GM12878 (cell line): ENCODE data around the gene MYO1C. TPM values are rescaled to one million over a fixed set of nuclear protein-coding genes. Genes with fewer than 3 reads are reported as not detected.

Experiments
- BACH1 ChIP-seq: fragments of 450-650 bp; IDR thresholded peaks from 2 replicates; pipeline ENCODE4 v1.6.1; 2017; ENCODE audit warnings: mild to moderate bottlenecking, borderline replicate concordance
- BHLHE40 ChIP-seq, 2 experiments: fragments of 450-650 bp in 1 of 2; IDR thresholded peaks; 2 replicates each; pipeline ENCODE4 v1.6.1; 2011 to 2017; ENCODE audit warnings: low read depth in 2 of 2, borderline replicate concordance in 1 of 2, improper control_type of control experiment in 1 of 2, low read length in 1 of 2, mild to moderate bottlenecking in 1 of 2
- CBFB ChIP-seq: IDR thresholded peaks from 2 replicates; pipeline ENCODE4 v1.6.1; 2016; ENCODE audit warnings: antibody characterized with exemption, low read depth
- CBX5 ChIP-seq: sonication (generic); IDR thresholded peaks from 2 replicates; pipeline ENCODE4 v1.6.1; 2016; ENCODE audit warnings: low read depth, moderate library complexity, mild to moderate bottlenecking, inconsistent platforms
- CREB1 ChIP-seq: IDR thresholded peaks from 2 replicates; pipeline ENCODE4 v1.6.1; 2012; ENCODE audit warnings: low read depth, mild to moderate bottlenecking, inconsistent platforms
- CREM ChIP-seq: IDR thresholded peaks from 2 replicates; pipeline ENCODE4 v1.6.1; 2014; ENCODE audit warnings: antibody characterized with exemption, low read depth
- DPF2 ChIP-seq: fragments of 450-650 bp; IDR thresholded peaks from 2 replicates; pipeline ENCODE4 v1.6.1; 2017; ENCODE audit warnings: mild to moderate bottlenecking
- EED ChIP-seq: sonication (generic); IDR thresholded peaks from 2 replicates; pipeline ENCODE4 v1.6.1; 2016; ENCODE audit warnings: antibody characterized with exemption, low read depth
- EGR1 ChIP-seq, 2 experiments: IDR thresholded peaks; 1 replicate in 1 of 2; 2 replicates in 1 of 2; pipeline ENCODE4 v1.6.1; 2011 to 2012; ENCODE audit warnings: low read depth in 2 of 2, low read length in 2 of 2, borderline replicate concordance in 1 of 2, mild to moderate bottlenecking in 1 of 2, moderate library complexity in 1 of 2
- EP300 ChIP-seq, 2 experiments: fragments of 150-350 bp in 1 of 2; IDR thresholded peaks; 2 replicates each; pipeline ENCODE4 v1.6.1; 2011 to 2012; ENCODE audit warnings: low read depth in 2 of 2, low read length in 2 of 2, borderline replicate concordance in 1 of 2, improper control_type of control experiment in 1 of 2, inconsistent platforms in 1 of 2; ENCODE audit not compliant: control insufficient read depth in 1 of 2
- EZH2 ChIP-seq: IDR thresholded peaks from 2 replicates; pipeline ENCODE4 v1.6.1; 2012; ENCODE audit warnings: low read depth, mild to moderate bottlenecking, control low read depth, inconsistent platforms, low read length, borderline replicate concordance; ENCODE audit not compliant: control insufficient read depth
- IKZF1 ChIP-seq: fragments of 450-650 bp; conservative IDR thresholded peaks from 2 replicates; pipeline ENCODE4 v1.6.1; 2017; ENCODE audit warnings: antibody characterized with exemption, mild to moderate bottlenecking
- IKZF2 ChIP-seq, 2 experiments: fragments of 450-650 bp; IDR thresholded peaks; 2 replicates each; pipeline ENCODE4 v1.6.1; 2017; ENCODE audit warnings: mild to moderate bottlenecking in 2 of 2, moderate library complexity in 2 of 2
- LARP7 ChIP-seq: fragments of 450-650 bp; IDR thresholded peaks from 2 replicates; pipeline ENCODE4 v1.6.1; 2017; ENCODE audit warnings: mild to moderate bottlenecking
- MTA2 ChIP-seq: fragments of 450-650 bp; IDR thresholded peaks from 2 replicates; pipeline ENCODE4 v1.6.1; 2016; ENCODE audit warnings: low read depth, mild to moderate bottlenecking, moderate library complexity
- MXI1 ChIP-seq: fragments of 150-350 bp; IDR thresholded peaks from 2 replicates; pipeline ENCODE4 v1.6.1; 2011; ENCODE audit warnings: low read depth, mild to moderate bottlenecking, inconsistent platforms, low read length, improper control_type of control experiment
- NFIC ChIP-seq: IDR thresholded peaks from 2 replicates; pipeline ENCODE4 v1.6.1; 2012; ENCODE audit warnings: low read depth, mild to moderate bottlenecking, inconsistent platforms, low read length, moderate library complexity
- NR2F1 ChIP-seq: fragments of 450-650 bp; conservative IDR thresholded peaks from 2 replicates; pipeline ENCODE4 v1.6.1; 2017; ENCODE audit warnings: mild to moderate bottlenecking
- POLR2A ChIP-seq: IDR thresholded peaks from 2 replicates; pipeline ENCODE4 v1.6.1; 2011; ENCODE audit warnings: low read depth, mild to moderate bottlenecking, low read length
- POLR2AphosphoS2 ChIP-seq: IDR thresholded peaks from 2 replicates; pipeline ENCODE4 v1.6.1; 2011; ENCODE audit warnings: low read depth, mild to moderate bottlenecking, low read length, improper control_type of control experiment, moderate library complexity
- POLR2AphosphoS5 ChIP-seq: IDR thresholded peaks from 2 replicates; pipeline ENCODE4 v1.6.1; 2011; ENCODE audit warnings: mild to moderate bottlenecking, low read length, inconsistent platforms
- RFX5 ChIP-seq: IDR thresholded peaks from 2 replicates; pipeline ENCODE4 v1.6.1; 2011; ENCODE audit warnings: low read depth, low read length, improper control_type of control experiment
- RUNX3 ChIP-seq: IDR thresholded peaks from 2 replicates; pipeline ENCODE4 v1.6.1; 2012; ENCODE audit warnings: low read length, inconsistent platforms
- SMARCA5 ChIP-seq: fragments of 450-650 bp; IDR thresholded peaks from 2 replicates; pipeline ENCODE4 v1.6.1; 2017; ENCODE audit warnings: mild to moderate bottlenecking
- SMC3 ChIP-seq: IDR thresholded peaks from 2 replicates; pipeline ENCODE4 v1.6.1; 2011; ENCODE audit warnings: low read length, improper control_type of control experiment, borderline replicate concordance
- SP1 ChIP-seq: IDR thresholded peaks from one replicate; pipeline ENCODE4 v1.6.1; 2011; ENCODE audit warnings: low read depth, low read length
- SREBF1 ChIP-seq: IDR thresholded peaks from 2 replicates; pipeline ENCODE4 v1.6.1; 2012; ENCODE audit warnings: mild to moderate bottlenecking, low read length
- TAF1 ChIP-seq: IDR thresholded peaks from 2 replicates; pipeline ENCODE4 v1.6.1; 2011; ENCODE audit warnings: mild to moderate bottlenecking, low read depth, low read length, borderline replicate concordance
- TCF12 ChIP-seq: IDR thresholded peaks from 2 replicates; pipeline ENCODE4 v1.6.1; 2011; ENCODE audit warnings: low read depth, mild to moderate bottlenecking, low read length
- TCF3 ChIP-seq: IDR thresholded peaks from 2 replicates; pipeline ENCODE4 v1.6.1; 2012; ENCODE audit warnings: low read depth, mild to moderate bottlenecking, low read length, borderline replicate concordance; ENCODE audit not compliant: insufficient read depth
- TCF7 ChIP-seq: IDR thresholded peaks from 2 replicates; pipeline ENCODE4 v1.6.1; 2014; ENCODE audit warnings: antibody characterized with exemption, borderline replicate concordance
- WRNIP1 ChIP-seq: IDR thresholded peaks from 2 replicates; pipeline ENCODE4 v1.6.1; 2011; ENCODE audit warnings: low read depth, low read length, improper control_type of control experiment, borderline replicate concordance
- YY1 ChIP-seq: IDR thresholded peaks from 2 replicates; pipeline ENCODE4 v1.6.1; 2011; ENCODE audit warnings: low read depth, mild to moderate bottlenecking, low read length
- ZNF207 ChIP-seq: fragments of 450-650 bp; IDR thresholded peaks from 2 replicates; pipeline ENCODE4 v1.6.1; 2014; ENCODE audit warnings: antibody characterized with exemption, mild to moderate bottlenecking, borderline replicate concordance
- ZZZ3 ChIP-seq: IDR thresholded peaks from 2 replicates; pipeline ENCODE4 v1.6.1; 2011; ENCODE audit warnings: low read depth; ENCODE audit not compliant: control insufficient read depth, insufficient read length
- polyA plus RNA-seq, 11 experiments: library from polyadenylated mRNA; depleted of rRNA in 4 of 11; unstranded in 6 of 11; stranded (reverse) in 5 of 11; fragments of >200 nt; fragmentation: Nextera tagmentation in 4 of 11; fragmentation: Illumina TruSeq in 1 of 11; extraction: Ambion mirVana in 4 of 11; extraction: Trizol in 1 of 11; gene quantifications; 1 replicate in 1 of 11; 2 replicates in 10 of 11; pipeline versions ENCODE4 v1.2.1 to v1.2.3, GENCODE V29; 2011 to 2016; ENCODE audit warnings: inconsistent platforms in 2 of 11, missing spikeins in 2 of 11, low read depth in 1 of 11
- total RNA-seq, 4 experiments: library from RNA; depleted of rRNA in 3 of 4; stranded (reverse); fragments of >200 nt in 3 of 4; fragmentation: Illumina TruSeq in 1 of 4; extraction: Trizol in 1 of 4; gene quantifications; 2 replicates each; pipeline versions ENCODE4 v1.2.1 to v1.2.3, GENCODE V29; 2013 to 2021

The MYO1C gene
- total and polyA plus RNA-seq, 10 of the 15 experiments (the other 5 are each of a cell fraction or from before 2014, with no cell fraction given): 1.2 to 92.0 (median 36.6) TPM

DNA sequence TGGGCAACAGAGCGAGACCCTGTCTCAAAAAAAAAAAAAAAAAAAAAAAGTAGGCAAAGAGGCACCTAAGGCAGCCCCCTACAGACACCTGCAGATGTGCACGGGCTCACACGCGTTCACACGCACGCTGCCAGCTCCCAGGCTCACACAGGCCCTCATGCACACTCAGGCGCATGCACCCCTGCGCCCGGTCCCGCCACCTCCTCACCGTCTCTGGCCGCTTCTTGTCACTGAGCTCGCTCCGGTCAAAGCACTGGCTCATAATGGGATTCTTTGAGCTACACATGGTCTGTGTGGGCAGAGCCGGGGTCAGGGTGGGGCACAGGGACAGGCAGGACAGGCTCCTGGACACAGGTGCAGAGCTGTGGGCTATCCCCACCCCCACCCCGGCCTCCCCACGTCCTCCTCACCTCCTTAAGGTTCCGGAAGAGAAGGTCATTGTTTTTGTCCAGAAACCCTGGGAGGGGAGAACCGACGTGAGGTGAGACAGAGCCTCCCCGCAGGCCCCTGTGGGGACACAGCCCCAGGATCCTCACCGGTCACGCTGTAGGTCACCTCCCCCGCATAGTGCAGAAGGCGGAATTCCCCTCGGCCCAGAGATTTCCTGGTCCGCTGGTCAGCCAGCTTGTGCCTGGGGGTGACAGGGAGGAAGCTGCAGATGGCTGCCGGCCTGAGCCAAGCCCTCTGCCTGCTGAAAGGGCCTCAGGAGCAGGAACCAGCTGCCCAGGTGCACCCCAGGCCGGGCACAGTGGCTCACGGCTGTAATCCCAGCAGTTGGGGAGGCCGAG lies 17.9 kb downstream of the MYO1C start (continued):
- no peak for TF ChIP-seq ZZZ3
- peak; percentile 94 for TF ChIP-seq IKZF1
- TF ChIP-seq IKZF2 (IDR thresholded peaks at IDR 0.05): peak; percentile 61 to 78; a peak in 3 of 4 replicates
- peak; percentile 85 for TF ChIP-seq SP1
- peak; percentile 59; the same call in 1 of the 2 replicates for TF ChIP-seq CBFB
- peak; percentile 59 for TF ChIP-seq CREM
- no peak; the same call in 1 of the 2 replicates for TF ChIP-seq TAF1
- TF ChIP-seq EGR1 (IDR thresholded peaks at IDR 0.05; ENCODE audit: borderline replicate concordance in 1 of 2, low read depth in 2 of 2, low read length in 2 of 2): peak in 1 of 2 experiments; percentile 98; a peak in 2 of 3 replicates
- peak; percentile 81; the same call in 1 of the 2 replicates for TF ChIP-seq TCF12
- TF ChIP-seq NFIC: 0 out of 2 replicates have a peak, but pooled peaks have one; percentile 14
- TF ChIP-seq POLR2AphosphoS5: peak; percentile 3; the same call in 1 of the 2 replicates
- TF ChIP-seq MTA2: peak; percentile 31; the same call in 1 of the 2 replicates
- TF ChIP-seq NR2F1: peak; percentile 93
- peak; percentile 36 to 77; a peak in 2 of 4 replicates for TF ChIP-seq BHLHE40 (IDR thresholded peaks at IDR 0.05; ENCODE audit: borderline replicate concordance in 1 of 2, low read depth in 2 of 2, low read length in 1 of 2)
- TF ChIP-seq ZNF207: no peak
- peak; percentile 83 for TF ChIP-seq EED
- peak; percentile 9; the same call in 1 of the 2 replicates for TF ChIP-seq CREB1
- TF ChIP-seq SMC3: peak; percentile 11; the same call in 1 of the 2 replicates
- no peak for TF ChIP-seq WRNIP1
- no peak for TF ChIP-seq POLR2AphosphoS2
- TF ChIP-seq TCF3: no peak
- TF ChIP-seq SREBF1: no peak
- peak; percentile 57; the same call in 1 of the 2 replicates for TF ChIP-seq BACH1
- TF ChIP-seq TCF7: no peak
- TF ChIP-seq MXI1: no peak
- TF ChIP-seq EZH2: no peak
- TF ChIP-seq YY1: peak; percentile 90
- peak in 1 of 2 experiments; percentile 59; a peak in 2 of 4 replicates for TF ChIP-seq EP300 (IDR thresholded peaks at IDR 0.05; ENCODE audit: borderline replicate concordance in 1 of 2, control insufficient read depth in 1 of 2, low read depth in 2 of 2, low read length in 2 of 2)
- no peak for TF ChIP-seq RFX5
- TF ChIP-seq POLR2A: peak; percentile 66
- peak; percentile 56; the same call in 1 of the 2 replicates for TF ChIP-seq LARP7
- peak; percentile 59 for TF ChIP-seq RUNX3
- TF ChIP-seq SMARCA5: peak; percentile 10; the same call in 1 of the 2 replicates
- peak; percentile 87 for TF ChIP-seq DPF2
- TF ChIP-seq CBX5: no peak
